NT2/D1 (cell line): Measurements from ENCODE around the gene MGST2.
A peak's percentile ranks its signal among the peaks of the same experiment; 100 is the strongest.

Experiments used
- DNase-seq: peaks from one replicate; pipeline ENCODE4 v3.0.0-alpha.2; 2011; ENCODE audit warnings: low read depth, low spot score
- H3K27me3 ChIP-seq: 2 replicates; pipeline ENCODE4 v1.6.0; 2011; ENCODE audit warnings: mild to moderate bottlenecking; ENCODE audit not compliant: insufficient read length, insufficient read depth
- H3K36me3 ChIP-seq: 2 replicates; pipeline ENCODE4 v1.6.1; 2011; ENCODE audit warnings: mild to moderate bottlenecking, low read length, mixed read lengths; ENCODE audit not compliant: insufficient read depth, insufficient read length
- H3K4me1 ChIP-seq: 2 replicates; pipeline ENCODE4 v1.5.1; 2011; ENCODE audit not compliant: insufficient read depth, insufficient read length
- H3K4me3 ChIP-seq: 2 replicates; pipeline ENCODE4 v1.5.1; 2011; ENCODE audit warnings: low read depth; ENCODE audit not compliant: insufficient read length
- H3K9ac ChIP-seq: 2 replicates; pipeline ENCODE4 v1.6.0; 2011; ENCODE audit warnings: low read depth; ENCODE audit not compliant: insufficient read length
- H3K9me3 ChIP-seq: 2 replicates; pipeline ENCODE4 v1.5.1; 2011; ENCODE audit warnings: mild to moderate bottlenecking, low read length; ENCODE audit not compliant: insufficient read depth
- SUZ12 ChIP-seq: IDR thresholded peaks from 2 replicates; pipeline ENCODE4 v1.6.1; 2011; ENCODE audit not compliant: insufficient read length, insufficient read depth; ENCODE audit errors: extremely low read depth
- YY1 ChIP-seq: IDR thresholded peaks from 2 replicates; pipeline ENCODE4 v1.6.1; 2011; ENCODE audit not compliant: insufficient read length, insufficient read depth
- ZNF274 ChIP-seq: IDR thresholded peaks from 2 replicates; pipeline ENCODE4 v1.6.1; 2011; ENCODE audit warnings: mild to moderate bottlenecking, low read depth, low read length

The MGST2 gene

DNA sequence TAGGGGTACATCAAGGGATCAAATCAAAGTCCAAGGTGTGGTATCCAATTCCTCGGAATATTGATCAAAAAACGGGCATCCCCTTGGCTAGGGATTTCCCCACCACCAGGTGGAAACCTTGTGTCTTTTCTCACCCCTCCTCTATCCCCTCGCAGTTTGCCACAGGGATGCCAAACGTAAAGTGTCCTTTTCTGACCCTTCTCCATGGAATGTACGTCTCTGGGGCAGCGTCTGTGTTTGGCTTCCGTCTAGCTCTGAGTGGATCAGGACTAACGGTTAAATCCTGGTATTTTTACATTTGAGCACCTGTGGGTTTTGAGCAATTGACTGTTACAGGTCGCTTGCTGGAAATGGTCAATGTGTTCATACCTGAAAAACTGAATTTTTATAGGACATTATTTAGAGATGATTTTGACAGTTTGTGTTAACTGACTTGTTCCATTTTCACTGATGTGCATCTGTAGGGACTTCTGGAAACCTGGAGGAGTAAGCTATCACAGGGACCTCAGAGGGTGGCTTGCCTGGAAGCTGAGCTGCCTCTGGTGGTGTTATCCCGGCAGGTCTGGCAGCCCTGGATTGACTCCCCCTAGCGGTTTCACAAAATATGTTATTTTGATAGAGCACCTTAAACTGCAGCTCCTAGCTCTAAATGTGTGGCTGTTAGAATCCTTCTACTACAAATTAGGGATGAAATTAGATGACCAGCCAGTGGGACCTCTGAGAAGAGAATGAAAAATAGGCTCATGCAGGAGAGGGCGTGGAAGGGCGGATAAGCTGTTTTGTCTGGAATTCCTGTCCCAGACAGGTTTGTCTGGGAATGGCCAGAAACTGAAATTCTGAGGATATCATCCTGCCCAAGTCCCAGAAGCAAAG lies 8.8 kb upstream of the MGST2 start:
- TF ChIP-seq ZNF274, result no peak
- no peak for TF ChIP-seq YY1
- TF ChIP-seq SUZ12, result no peak
- peak overlapping the region; percentile 8 for H3K9ac ChIP-seq
- no peaks in the 10 kb centered on the region for H3K36me3 ChIP-seq
- peaks cover 2% of the 10 kb centered on the region for H3K4me1 ChIP-seq
- no peaks in the 10 kb centered on the region for H3K9me3 ChIP-seq
- peak; percentile 46 for DNase-seq
- H3K4me3 ChIP-seq, result no peak overlapping the region
- no peaks in the 10 kb centered on the region for H3K27me3 ChIP-seq

DNA sequence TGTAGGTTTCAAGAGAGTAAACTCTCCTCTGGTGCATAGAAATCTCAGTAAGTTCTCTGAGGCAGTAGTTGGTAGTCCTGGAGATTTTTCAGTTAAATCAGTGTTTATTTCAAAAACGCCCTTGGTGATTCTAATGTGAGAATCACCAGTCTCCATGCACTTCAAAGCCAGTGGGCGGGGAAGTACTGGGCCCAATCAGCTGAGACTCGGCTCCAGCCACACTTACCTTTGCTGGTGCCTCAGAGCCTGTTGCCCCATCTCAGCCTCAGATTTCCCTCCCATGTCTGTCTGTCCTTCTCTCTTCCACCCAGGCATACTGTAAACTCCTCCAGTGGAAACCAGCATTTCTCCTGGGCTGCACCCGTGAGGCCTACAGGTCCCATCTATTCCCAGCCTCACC lies 7.4 kb upstream of the MGST2 start:
- H3K27me3 ChIP-seq, result no peaks in the 10 kb centered on the region
- H3K4me1 ChIP-seq, result peaks cover 2% of the 10 kb centered on the region

DNA sequence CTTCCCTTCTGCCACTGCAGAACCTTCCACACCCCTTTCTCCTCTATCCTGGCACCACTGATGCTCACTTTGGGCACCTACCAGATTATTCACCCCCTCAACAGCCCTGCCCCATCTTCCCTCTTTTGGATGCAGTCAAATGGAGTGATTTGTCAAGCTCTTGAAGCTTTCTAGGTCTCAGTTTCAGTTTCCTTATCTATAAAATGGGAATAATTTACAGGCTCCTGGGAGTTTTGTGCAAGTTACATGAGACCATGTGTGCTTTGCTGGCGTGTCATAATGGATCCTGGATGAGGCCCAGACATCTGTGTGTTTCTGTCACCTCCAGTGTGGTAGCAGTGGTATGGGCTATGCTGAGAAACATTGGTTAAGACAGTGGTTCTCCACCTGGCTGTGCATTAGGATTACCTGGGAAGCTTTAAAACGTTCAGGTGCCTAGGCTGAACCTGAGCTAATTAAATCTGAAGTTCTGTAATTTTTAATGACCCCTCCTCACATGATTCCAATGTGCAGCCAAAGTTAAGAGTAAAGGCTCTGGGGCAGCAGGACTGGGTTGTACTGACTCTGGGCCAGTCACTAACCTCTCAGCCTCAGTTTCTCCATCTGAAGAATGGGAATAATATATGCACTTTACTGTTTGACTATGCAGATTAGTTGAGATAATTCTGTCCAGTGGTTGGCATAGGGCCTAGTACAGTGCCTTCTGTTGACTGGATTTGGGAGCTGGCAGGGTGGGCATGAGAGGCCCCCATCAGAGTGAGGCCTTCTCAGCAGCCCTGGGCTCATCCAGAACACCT lies 6.8 kb upstream of the MGST2 start:
- TF ChIP-seq SUZ12 (no peak), YY1 (no peak), ZNF274 (no peak)
- Histone ChIP-seq H3K9me3 (no peaks in the 10 kb centered on the region), H3K4me1 (peaks cover 2% of the 10 kb centered on the region), H3K9ac (no peak overlapping the region), H3K4me3 (no peak overlapping the region), H3K36me3 (no peaks in the 10 kb centered on the region), H3K27me3 (no peaks in the 10 kb centered on the region)
- no peak for DNase-seq

More for the DNA sequence above, 7.4 kb upstream of the MGST2 start:
- Histone ChIP-seq H3K36me3 (no peaks in the 10 kb centered on the region), H3K4me3 (no peak overlapping the region), H3K9me3 (no peaks in the 10 kb centered on the region), H3K9ac (no peak overlapping the region)
- TF ChIP-seq ZNF274 (no peak), SUZ12 (no peak), YY1 (no peak)
- DNase-seq, result no peak

DNA sequence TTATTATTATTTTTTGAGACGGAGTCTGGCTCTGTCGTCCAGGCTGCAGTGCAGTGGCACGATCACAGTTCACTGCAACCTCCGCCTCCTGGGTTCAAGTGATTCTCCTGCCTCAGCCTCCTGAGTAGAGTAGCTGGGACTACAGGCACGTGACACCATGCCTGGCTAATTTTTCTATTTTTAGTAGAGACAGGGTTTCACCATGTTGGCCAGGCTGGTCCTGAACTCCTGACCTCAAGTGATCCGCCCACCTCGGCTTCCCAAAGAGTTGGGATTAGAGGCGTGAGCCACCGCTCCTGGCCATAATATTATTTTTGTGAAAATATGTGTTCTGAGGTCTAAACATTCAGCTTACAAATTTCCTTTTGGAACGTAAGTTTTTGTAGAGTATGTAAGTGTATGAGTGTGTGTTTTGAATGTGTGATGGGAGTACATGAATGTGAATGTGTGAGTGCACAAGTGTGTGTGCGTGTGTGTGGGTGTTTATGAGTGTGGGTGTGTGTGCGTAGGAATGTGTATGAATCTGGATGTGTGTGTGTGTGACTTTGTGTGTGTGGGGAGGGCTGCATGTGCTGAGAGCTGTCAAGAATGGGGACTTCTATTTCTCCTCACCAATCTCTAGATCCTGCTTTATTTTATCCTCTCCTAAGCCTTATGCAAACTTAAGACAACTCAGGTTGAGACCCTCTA lies 5.7 kb upstream of the MGST2 start:
- Histone ChIP-seq H3K9ac (no peak overlapping the region), H3K36me3 (no peaks in the 10 kb centered on the region), H3K4me1 (peaks cover 2% of the 10 kb centered on the region), H3K4me3 (no peak overlapping the region), H3K9me3 (no peaks in the 10 kb centered on the region), H3K27me3 (no peaks in the 10 kb centered on the region)
- TF ChIP-seq ZNF274, result no peak
- no peak for TF ChIP-seq SUZ12
- TF ChIP-seq YY1, result no peak
- no peak for DNase-seq

DNA sequence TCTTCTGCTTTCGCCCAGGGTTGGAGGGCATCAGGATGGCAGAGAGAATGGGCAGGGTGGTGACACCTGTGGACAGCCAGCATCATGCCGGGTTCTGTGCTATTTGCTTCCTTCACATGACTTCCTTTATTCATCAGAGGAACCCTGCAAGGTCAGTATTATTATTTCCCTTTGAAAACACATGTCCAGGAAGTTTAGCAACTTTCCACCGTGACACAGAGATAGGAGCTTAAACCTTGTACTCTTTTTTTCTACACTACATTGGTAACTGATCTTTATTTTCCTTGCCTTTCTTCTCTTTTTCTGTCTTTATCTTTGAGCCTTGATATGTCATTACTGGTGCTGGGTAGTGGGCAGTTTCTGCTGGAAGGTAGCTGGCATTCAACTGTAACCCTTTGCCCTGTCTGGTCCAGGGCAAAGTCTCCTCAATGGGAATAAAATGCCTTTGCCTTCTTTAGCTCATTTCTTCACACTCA lies 5.0 kb upstream of the MGST2 start:
- Histone ChIP-seq H3K4me1 (peaks cover 2% of the 10 kb centered on the region), H3K4me3 (no peak overlapping the region), H3K36me3 (no peaks in the 10 kb centered on the region), H3K27me3 (no peaks in the 10 kb centered on the region), H3K9me3 (no peaks in the 10 kb centered on the region), H3K9ac (no peak overlapping the region)
- TF ChIP-seq ZNF274, result no peak
- TF ChIP-seq YY1, result no peak
- TF ChIP-seq SUZ12, result no peak
- no peak for DNase-seq

DNA sequence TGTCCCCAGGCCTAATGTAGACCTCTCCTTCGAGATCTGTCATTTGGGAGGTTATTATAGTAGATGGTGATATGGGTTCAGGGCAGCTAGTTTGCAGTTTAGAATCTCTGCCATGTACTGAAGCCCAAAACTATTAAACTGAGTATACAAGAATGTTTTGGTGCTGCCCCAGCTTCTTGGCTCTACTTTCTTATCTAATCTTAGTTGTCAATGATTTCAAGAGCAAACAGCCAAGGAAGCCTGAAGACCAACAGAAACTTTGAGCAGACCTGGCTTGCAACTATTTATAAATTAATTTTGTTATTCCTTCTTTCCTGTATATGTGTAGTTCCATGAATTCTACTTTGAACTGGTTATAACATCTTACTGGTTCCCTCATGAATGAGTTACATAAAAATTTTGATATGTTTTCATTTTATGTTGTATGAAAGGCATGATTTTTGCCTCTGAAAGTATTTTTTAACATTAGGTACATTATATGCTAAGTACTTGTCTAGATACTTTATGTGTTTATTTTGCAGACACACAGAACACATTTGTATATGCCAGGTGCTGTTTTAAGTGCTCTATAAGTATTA lies 2.0 kb upstream of the MGST2 start:
- no peaks in the 10 kb centered on the region for H3K27me3 ChIP-seq
- no peak for DNase-seq
- H3K9ac ChIP-seq, result no peak overlapping the region
- H3K36me3 ChIP-seq, result no peaks in the 10 kb centered on the region
- no peak overlapping the region for H3K4me3 ChIP-seq
- H3K4me1 ChIP-seq, result no peaks in the 10 kb centered on the region
- H3K9me3 ChIP-seq, result 0 out of 2 replicates have a peak, but pooled peaks cover under 1% of the 10 kb centered on the region
- no peak for TF ChIP-seq ZNF274
- TF ChIP-seq YY1, result no peak
- no peak for TF ChIP-seq SUZ12
